GM19452 (cell line): ENCODE data around the gene DDX3Y.

Experiments used
- ATAC-seq: cut with Tn5 transposase; IDR thresholded peaks from one replicate; pipeline ENCODE4 v1.9.1; 2021; ENCODE audit not compliant: unreplicated experiment

DDX3Y gene

DNA sequence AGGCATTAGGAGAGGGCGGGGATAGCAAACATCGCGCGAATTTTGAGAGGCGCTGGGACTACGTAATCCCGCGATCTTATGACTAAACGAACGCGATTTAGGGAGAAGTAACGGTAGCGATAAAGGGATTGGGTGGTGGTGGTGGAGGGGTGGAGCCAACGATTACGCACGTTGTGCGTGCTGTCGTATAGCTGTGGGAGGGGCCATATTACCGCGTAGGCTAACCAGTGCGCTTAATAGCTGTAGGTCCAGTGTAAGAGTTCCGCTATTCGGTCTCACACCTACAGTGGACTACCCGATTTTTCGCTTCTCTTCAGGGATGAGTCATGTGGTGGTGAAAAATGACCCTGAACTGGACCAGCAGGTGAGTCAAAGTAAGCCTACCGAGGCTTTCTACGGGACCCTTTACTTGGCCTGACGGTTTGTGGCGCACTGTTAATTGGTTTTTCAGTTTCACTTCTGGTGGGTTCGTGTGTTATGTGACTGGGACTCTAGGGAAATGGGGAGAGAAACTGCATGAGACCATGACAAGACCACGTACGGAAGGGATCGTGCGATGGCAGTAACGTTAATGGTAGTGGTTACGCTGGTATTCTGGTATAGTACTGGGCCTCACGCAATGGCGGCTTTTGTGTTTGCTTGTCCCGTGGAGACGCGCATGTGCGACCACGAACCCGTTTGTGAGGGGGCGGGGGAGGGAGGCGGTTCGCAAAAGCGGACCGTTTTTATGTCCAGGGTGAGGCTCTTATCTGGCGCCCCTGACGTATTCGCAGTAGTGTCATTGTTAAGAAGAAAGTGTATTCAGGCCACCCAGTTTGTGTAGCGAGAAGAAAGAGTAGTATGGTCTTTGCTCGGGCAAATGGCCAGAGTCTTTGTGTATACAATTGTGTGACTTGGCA is at the start of gene DDX3Y:
TSS of gene DDX3Y (plus strand) at position 251 of the 899 bp plus-strand sequence. CDS start at position 320, 69 bp downstream.
- peak; percentile 83 for ATAC-seq

DNA sequence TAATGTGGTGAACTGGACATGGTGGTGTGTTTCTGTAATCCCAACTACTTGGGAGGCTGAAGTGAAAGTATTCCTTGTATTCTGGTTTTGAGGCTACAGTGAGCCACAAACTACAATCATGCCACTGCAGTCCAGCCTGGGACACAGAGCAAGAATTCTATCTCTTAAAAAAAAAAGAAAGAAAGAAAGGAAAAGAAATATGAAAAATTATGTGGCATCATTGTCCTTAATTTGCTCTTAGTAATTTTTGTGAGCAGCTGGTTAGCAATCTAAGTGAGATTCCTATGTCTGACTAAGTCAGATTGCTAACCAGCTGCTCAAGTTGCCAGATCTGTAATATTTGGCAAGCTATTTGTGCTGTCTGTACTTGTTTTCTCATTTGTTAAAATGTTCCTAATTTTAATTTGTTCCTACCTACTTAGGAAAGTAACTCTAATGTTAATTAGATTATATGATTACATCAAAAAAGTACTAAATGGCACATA is 48.8 kb upstream of the DDX3Y start:
- ATAC-seq, result no peak

DNA sequence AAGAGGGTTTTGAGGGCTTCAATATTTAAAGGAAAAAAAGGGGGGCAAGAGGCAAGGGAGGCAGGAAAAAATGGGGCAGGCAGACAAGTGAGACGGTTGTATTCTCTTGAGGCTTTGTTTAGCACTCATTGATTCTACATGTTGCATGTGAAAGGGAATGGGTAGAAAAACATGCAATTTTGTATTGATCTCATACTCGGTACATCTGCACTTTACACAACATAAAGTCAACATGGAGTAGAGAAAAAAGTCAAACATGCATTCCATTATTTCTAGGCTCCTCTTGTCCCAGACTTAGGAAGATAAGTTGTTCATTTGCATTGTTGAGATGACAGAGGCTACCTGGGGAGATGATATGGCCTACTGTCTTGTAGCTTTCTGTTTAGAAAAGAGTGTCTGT is 36.7 kb upstream of the DDX3Y start:
- no peak for ATAC-seq

DNA sequence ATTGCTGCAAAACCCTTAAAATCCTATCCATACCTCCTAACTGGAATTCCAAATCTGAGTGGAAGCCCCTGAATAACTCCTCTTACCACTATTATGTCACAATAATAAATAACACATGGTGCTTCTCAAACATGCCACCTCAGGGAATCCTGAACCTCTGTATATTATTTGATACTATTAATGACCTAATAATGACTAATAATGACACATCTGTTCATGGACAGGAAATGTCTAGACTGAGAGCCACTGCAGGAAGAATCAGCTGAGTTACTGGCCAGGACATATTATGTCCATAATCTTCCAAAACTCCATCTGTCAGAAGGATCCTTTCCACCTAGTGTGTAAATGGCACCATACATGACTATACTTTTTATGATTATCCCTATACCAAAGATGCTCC is 7.7 kb upstream of the DDX3Y start:
- ATAC-seq, result no peak

DNA sequence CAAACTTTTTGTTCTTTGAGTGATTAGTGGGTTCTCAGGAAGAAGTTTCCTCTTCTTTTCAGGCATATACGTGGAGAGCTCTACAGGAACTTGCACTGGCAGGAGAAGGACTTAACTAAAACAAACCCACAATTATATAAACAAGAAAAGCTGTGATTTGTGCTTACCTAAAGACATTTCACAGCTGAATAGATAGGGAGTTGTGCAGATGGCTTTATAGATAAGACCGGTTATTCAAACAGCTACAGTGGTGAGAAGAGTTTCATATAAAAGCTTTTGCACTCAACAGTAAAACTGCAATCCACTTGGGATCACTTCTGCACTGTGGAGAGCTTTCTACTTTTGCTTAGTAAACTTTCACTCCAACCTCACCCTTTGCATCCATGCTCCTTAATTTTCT is 6.1 kb upstream of the DDX3Y start:
- ATAC-seq, result no peak

DNA sequence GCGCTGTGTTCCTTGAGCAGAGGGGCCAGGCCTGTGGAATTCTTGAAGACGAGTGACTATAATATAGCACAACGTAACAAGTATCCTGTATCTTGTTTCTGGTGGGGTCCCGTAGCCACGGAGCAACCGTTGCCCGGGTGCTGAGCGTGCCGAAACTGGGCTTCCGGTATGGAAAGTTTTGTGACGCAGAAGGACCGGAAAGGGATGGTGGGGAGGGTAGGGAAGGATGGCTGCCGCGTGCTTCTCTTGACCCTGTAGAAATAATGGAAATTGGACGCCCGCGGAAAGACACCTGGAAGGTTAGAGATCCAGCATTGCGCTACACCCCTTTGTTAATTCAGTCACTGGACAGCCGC is 827 bp downstream of the DDX3Y start:
- ATAC-seq, result peak; percentile 44

DNA sequence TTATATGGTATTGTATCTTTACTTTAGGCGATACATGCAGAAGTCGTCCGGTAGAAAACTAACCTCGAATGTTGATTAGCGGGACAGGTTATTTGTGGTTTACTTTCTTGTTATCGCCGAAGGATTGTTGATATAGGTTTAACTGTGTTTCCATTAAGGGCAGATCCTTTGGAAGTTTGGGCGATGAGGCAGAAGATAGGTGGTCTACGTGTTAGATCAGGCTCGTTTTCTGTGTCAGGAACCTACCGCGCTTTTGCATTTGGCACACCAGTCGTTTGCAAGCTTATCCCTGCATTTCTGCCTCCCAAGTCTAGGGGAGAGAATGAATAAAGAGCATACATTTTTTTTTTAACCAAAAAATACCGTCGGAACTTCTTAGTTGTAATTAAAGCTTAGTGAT is 1.2 kb downstream of the DDX3Y start:
- no peak for ATAC-seq

DNA sequence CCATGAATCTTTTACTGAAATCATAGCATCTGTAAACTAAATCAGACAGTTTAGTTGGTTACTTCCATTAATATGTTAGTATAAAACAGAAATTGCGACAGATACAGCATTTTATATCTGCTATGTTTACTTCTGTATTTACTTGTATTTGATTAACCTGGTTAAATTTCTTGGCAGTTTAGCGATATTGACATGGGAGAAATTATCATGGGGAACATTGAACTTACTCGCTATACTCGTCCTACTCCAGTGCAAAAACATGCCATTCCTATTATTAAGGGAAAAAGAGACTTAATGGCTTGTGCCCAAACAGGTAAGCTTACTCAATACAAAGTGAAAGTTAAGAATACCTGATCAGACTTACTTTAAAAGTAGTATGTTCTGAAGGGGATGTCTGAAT is 8.9 kb downstream of the DDX3Y start:
- no peak for ATAC-seq

DNA sequence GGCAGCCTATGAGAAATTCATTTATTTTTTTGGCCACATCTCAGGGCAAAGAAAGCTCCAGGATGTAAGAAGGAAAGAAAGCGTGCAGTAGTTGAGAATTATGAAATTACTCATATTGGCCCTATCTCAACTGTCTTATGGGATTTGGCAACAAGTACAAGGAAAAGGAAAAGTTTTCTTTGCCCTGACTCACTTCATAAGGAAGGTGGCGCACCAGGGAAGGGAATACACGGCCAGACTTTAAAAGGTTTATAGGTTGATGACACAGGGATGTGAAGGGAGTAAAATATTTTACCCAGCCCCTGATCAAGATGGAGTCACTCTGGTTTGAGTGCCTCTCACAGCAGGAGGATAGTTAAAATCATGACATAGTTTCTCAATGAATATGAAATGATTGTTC is 23.4 kb downstream of the DDX3Y start:
- no peak for ATAC-seq

DNA sequence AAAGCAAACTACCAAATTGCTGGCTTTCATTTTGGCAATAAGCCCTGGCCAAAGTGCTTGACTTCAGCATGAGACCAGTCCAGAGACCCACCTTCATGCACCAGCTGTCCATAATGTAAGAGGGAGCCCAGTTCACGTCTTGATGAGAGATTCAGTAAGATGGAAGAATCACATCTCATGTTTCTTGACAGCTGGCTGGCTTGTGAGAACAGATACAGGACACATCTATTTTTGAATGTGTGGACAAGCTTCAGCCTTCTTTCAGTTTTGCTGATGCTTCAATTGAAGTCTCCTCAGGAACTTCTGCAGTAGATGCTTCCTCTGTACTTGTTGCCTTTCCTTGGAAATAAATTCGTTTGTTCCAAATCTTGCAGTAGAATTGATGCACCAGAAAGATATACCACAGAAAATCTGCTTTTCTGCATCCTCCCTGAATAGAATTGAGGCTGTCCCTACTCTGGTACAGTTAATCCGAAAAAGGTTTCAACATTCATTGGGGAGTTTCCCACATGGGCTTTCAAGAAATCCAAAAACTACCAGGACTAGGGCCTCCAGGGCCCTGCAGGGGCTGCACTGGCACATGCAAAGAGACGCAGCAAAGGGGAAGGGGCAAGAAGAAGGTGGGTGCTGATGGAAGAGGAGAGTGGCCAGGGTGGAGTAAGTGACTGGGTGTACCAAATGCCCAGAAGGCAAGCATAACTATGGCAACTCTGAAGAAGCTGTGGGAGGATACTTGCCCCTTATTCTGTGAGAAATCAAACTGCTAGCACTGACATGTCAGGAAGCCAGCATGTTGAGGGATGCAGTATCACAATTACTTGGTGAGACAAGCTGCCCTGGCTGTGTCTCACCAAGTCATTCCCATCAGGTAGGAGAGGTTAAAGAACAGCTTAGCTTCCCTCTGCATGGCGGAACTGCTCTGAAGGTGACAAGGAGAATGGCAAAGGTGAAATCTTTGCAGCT is 37.3 kb downstream of the DDX3Y start:
- no peak for ATAC-seq
